ENCODE data around the gene ERC2. TPM values are rescaled to one million over a fixed set of nuclear protein-coding genes. Genes with fewer than 3 reads are reported as not detected.

The ERC2 gene
- total and polyA plus RNA-seq, 2 of the 8 experiments (the other 6 are each of a cell fraction or from before 2014, with no cell fraction given), result 16.4 to 22.8 TPM

- TF ChIP-seq ATF2 (IDR thresholded peaks at IDR 0.05; ENCODE audit: low read length) (no peak), FOSL1 (IDR thresholded peaks at IDR 0.05; ENCODE audit: insufficient read depth, low read depth, low read length) (no peak), SP2 (IDR thresholded peaks at IDR 0.05; ENCODE audit: low read length) (no peak), EZH2 (IDR thresholded peaks at IDR 0.05; ENCODE audit: low read depth, low read length, severe bottlenecking) (no peak), HDAC6 (IDR thresholded peaks at IDR 0.05; ENCODE audit: low read depth, low read length) (no peak), KDM5A (IDR thresholded peaks at IDR 0.05; ENCODE audit: low read length) (no peak), BACH1 (IDR thresholded peaks at IDR 0.05; ENCODE audit: low read length) (no peak), RFX5 (IDR thresholded peaks at IDR 0.05; ENCODE audit: borderline replicate concordance, low read depth, low read length) (no peak), NRF1 (IDR thresholded peaks at IDR 0.05; ENCODE audit: low read depth, low read length) (no peak), SAP30 (IDR thresholded peaks at IDR 0.05; ENCODE audit: insufficient read depth, insufficient replicate concordance, low read length) (no peak)
These were observed 870.6 kb downstream of the ERC2 start (continued) for GRCh38 chr3:55597641-55598040.

All from H1 (cell line).